H9 (cell line): ENCODE results near the gene MAP4K1. TPM values are rescaled to one million over a fixed set of nuclear protein-coding genes. Genes with fewer than 3 reads are reported as not detected.

Experiments used
- DNase-seq: peaks from one replicate; pipeline ENCODE4 v3.0.0-alpha.2; 2017
- H2AFZ ChIP-seq: one replicate; pipeline ENCODE4 v1.6.1; 2013; ENCODE audit warnings: mild to moderate bottlenecking, low read length, control low read depth, moderate library complexity
- H2AK5ac ChIP-seq: 2 replicates; pipeline ENCODE4 v1.6.1; 2013; ENCODE audit warnings: low read length, control low read depth, mixed read lengths; ENCODE audit not compliant: insufficient read length
- H2BK120ac ChIP-seq: one replicate; pipeline ENCODE4 v1.6.1; 2013; ENCODE audit warnings: low read depth, mild to moderate bottlenecking, low read length, control low read depth, inconsistent platforms; ENCODE audit not compliant: poor library complexity, severe bottlenecking
- H2BK12ac ChIP-seq: 2 replicates; pipeline ENCODE4 v1.6.1; 2013; ENCODE audit warnings: low read length, control low read depth, mixed read lengths, low read depth; ENCODE audit not compliant: insufficient read length
- H2BK15ac ChIP-seq: 2 replicates; pipeline ENCODE4 v1.6.1; 2013; ENCODE audit warnings: low read depth, low read length, control low read depth
- H2BK20ac ChIP-seq: one replicate; pipeline ENCODE4 v1.6.1; 2013; ENCODE audit warnings: low read depth, mild to moderate bottlenecking, low read length, control low read depth, inconsistent platforms; ENCODE audit not compliant: poor library complexity, severe bottlenecking
- H2BK5ac ChIP-seq: 2 replicates; pipeline ENCODE4 v1.6.1; 2013; ENCODE audit warnings: low read length, control low read depth, mixed read lengths; ENCODE audit not compliant: insufficient read length
- H3K14ac ChIP-seq: 2 replicates; pipeline ENCODE4 v1.6.1; 2013; ENCODE audit warnings: low read length, control low read depth; ENCODE audit not compliant: insufficient read depth
- H3K18ac ChIP-seq: 2 replicates; pipeline ENCODE4 v1.6.1; 2013; ENCODE audit warnings: low read depth, mild to moderate bottlenecking, mixed read lengths, low read length, control low read depth; ENCODE audit not compliant: insufficient read length
- H3K23ac ChIP-seq: 2 replicates; pipeline ENCODE4 v1.6.1; 2013; ENCODE audit warnings: low read length, control low read depth, mixed read lengths, low read depth; ENCODE audit not compliant: insufficient read length
- H3K23me2 ChIP-seq: 2 replicates; pipeline ENCODE4 v1.6.1; 2013; ENCODE audit warnings: low read depth, mild to moderate bottlenecking, mixed read lengths, low read length, control low read depth; ENCODE audit not compliant: insufficient read length, poor library complexity, severe bottlenecking
- H3K27ac ChIP-seq: 2 replicates; pipeline ENCODE4 v1.5.1; 2013; ENCODE audit warnings: low read length, control low read depth, mixed read lengths, low read depth; ENCODE audit not compliant: insufficient read length
- H3K27me3 ChIP-seq: 2 replicates; pipeline ENCODE4 v1.6.1; 2013; ENCODE audit warnings: low read length, control low read depth, inconsistent platforms; ENCODE audit not compliant: insufficient read depth
- H3K4ac ChIP-seq: 2 replicates; pipeline ENCODE4 v1.6.1; 2013; ENCODE audit warnings: low read depth, mild to moderate bottlenecking, control low read depth, inconsistent platforms, low read length, moderate library complexity
- H3K4me1 ChIP-seq: 2 replicates; pipeline ENCODE4 v1.6.1; 2013; ENCODE audit warnings: low read length, control low read depth, inconsistent platforms; ENCODE audit not compliant: insufficient read depth
- H3K4me2 ChIP-seq: 2 replicates; pipeline ENCODE4 v1.6.1; 2013; ENCODE audit warnings: low read length, control low read depth, mixed read lengths; ENCODE audit not compliant: insufficient read length, insufficient read depth
- H3K56ac ChIP-seq: 2 replicates; pipeline ENCODE4 v1.6.1; 2013; ENCODE audit warnings: low read depth, mild to moderate bottlenecking, mixed read lengths, low read length, control low read depth; ENCODE audit not compliant: insufficient read length
- H3K79me1 ChIP-seq: 2 replicates; pipeline ENCODE4 v1.6.1; 2013; ENCODE audit warnings: low read depth, mild to moderate bottlenecking, moderate library complexity, low read length, control low read depth, inconsistent platforms; ENCODE audit not compliant: insufficient read depth, poor library complexity, severe bottlenecking
- H3K79me2 ChIP-seq: 2 replicates; pipeline ENCODE4 v1.6.1; 2013; ENCODE audit warnings: low read length, control low read depth, inconsistent platforms; ENCODE audit not compliant: insufficient read depth
- H3K9ac ChIP-seq: 2 replicates; pipeline ENCODE4 v1.6.1; 2013; ENCODE audit warnings: low read length, control low read depth, mixed read lengths; ENCODE audit not compliant: insufficient read length; ENCODE audit errors: extremely low read depth
- H3K9me3 ChIP-seq: one replicate; pipeline ENCODE4 v1.6.1; 2013; ENCODE audit warnings: low read depth, low read length, inconsistent platforms; ENCODE audit not compliant: control insufficient read depth
- H3T11ph ChIP-seq: one replicate; pipeline ENCODE4 v1.6.1; 2013; ENCODE audit warnings: mild to moderate bottlenecking, low read length, control low read depth, inconsistent platforms
- H4K20me1 ChIP-seq: one replicate; pipeline ENCODE4 v1.6.1; 2013; ENCODE audit not compliant: control insufficient read depth, insufficient read length, insufficient read depth
- H4K5ac ChIP-seq: 2 replicates; pipeline ENCODE4 v1.6.1; 2013; ENCODE audit warnings: low read depth, mild to moderate bottlenecking, mixed read lengths, low read length, control low read depth; ENCODE audit not compliant: insufficient read length
- H4K8ac ChIP-seq: replicated peaks from 2 replicates; pipeline ENCODE4 v1.6.1; 2013; ENCODE audit warnings: low read length, control low read depth, mixed read lengths, low read depth; ENCODE audit not compliant: insufficient read length
- H4K91ac ChIP-seq: 2 replicates; pipeline ENCODE4 v1.6.1; 2013; ENCODE audit warnings: low read depth, mild to moderate bottlenecking, moderate library complexity, mixed read lengths, low read length, control low read depth; ENCODE audit not compliant: insufficient read length
- H3K27ac Mint-ChIP-seq, 3 experiments: 2 replicates in 2 of 3; 3 replicates in 1 of 3; pipeline ENCODE4 v1.8.0; 2020 to 2021; ENCODE audit warnings: mixed read lengths in 3 of 3, mild to moderate bottlenecking in 1 of 3, moderate library complexity in 1 of 3
- H3K27me3 Mint-ChIP-seq: 2 replicates; pipeline ENCODE4 v1.8.0; 2021; ENCODE audit warnings: low read depth, mild to moderate bottlenecking, moderate library complexity, mixed read lengths
- H3K36me3 Mint-ChIP-seq, 3 experiments: 2 replicates in 2 of 3; 3 replicates in 1 of 3; pipeline ENCODE4 v1.8.0; 2020 to 2021; ENCODE audit warnings: low read depth in 3 of 3, mixed read lengths in 3 of 3; ENCODE audit not compliant: insufficient read depth in 1 of 3
- H3K4me1 Mint-ChIP-seq, 2 experiments: 2 replicates each; pipeline ENCODE4 v1.8.0; 2020; ENCODE audit warnings: mixed read lengths in 2 of 2
- H3K4me3 Mint-ChIP-seq, 2 experiments: 2 replicates in 1 of 2; 3 replicates in 1 of 2; pipeline ENCODE4 v1.8.0; 2020 to 2021; ENCODE audit warnings: mild to moderate bottlenecking in 2 of 2, mixed read lengths in 2 of 2, moderate library complexity in 1 of 2
- H3K9me3 Mint-ChIP-seq, 2 experiments: 2 replicates in 1 of 2; 3 replicates in 1 of 2; pipeline ENCODE4 v1.8.0; 2020; ENCODE audit warnings: mild to moderate bottlenecking in 2 of 2, mixed read lengths in 2 of 2, moderate library complexity in 1 of 2
- CTCF ChIP-seq: fragments of 200-600 bp; sonication (generic); conservative IDR thresholded peaks from 3 replicates; pipeline ENCODE4 v1.8.0; 2021; ENCODE audit warnings: antibody characterized with exemption, mild to moderate bottlenecking
- WGBS: extraction: QIAGEN DNeasy Blood & Tissue Kit; methylation state at CpG from one replicate; pipeline ENCODE4 v1.1.7; 2013; ENCODE audit warnings: missing lambda C conversion rate, low lambda C conversion rate, mixed read lengths; ENCODE audit not compliant: insufficient read length; ENCODE audit errors: extremely low coverage; 5-methylcytosine and 5-hydroxymethylcytosine counted together
- total RNA-seq: library from RNA; stranded (reverse); gene quantifications from 2 replicates; pipeline ENCODE4 v1.2.1, GENCODE V29; 2021

MAP4K1 gene
- total RNA-seq, 1 experiment from 2014 or later: 31.1 TPM

GRCh38 chr19:38661136-38661535, 43.4 kb upstream of the MAP4K1 start:
- WGBS: no CpG with 5 or more reads among the region's 7 CpGs
- Histone ChIP-seq H2AFZ (no peak overlapping the region), H3T11ph (no peak overlapping the region), H3K9ac (no peak overlapping the region), H3K4me2 (no peak overlapping the region), H4K20me1 (no peaks in the 10 kb centered on the region), H4K8ac (no peak overlapping the region), H3K56ac (no peak overlapping the region), H3K27me3 (no peaks in the 10 kb centered on the region), H2BK120ac (no peak overlapping the region), H2AK5ac (no peak overlapping the region), H2BK15ac (no peak overlapping the region), H3K4me1 (peaks cover 38% of the 10 kb centered on the region), H3K23ac (no peak overlapping the region), H3K14ac (no peak overlapping the region), H3K79me2 (peaks cover 52% of the 10 kb centered on the region), H2BK5ac (no peak overlapping the region), H3K79me1 (peaks cover under 1% of the 10 kb centered on the region), H2BK12ac (no peak overlapping the region), H2BK20ac (no peak overlapping the region), H3K27ac (no peak overlapping the region), H3K9me3 (no peaks in the 10 kb centered on the region), H3K4ac (no peak overlapping the region), H4K5ac (no peak overlapping the region), H3K18ac (no peak overlapping the region), H3K23me2 (no peaks in the 10 kb centered on the region), H4K91ac (no peak overlapping the region)
- H3K27me3 Mint-ChIP-seq: no peaks in the 10 kb centered on the region
- H3K27ac Mint-ChIP-seq: peak overlapping the region in 1 of 3 experiments; percentile 66; a peak in 2 of 7 replicates
- peaks cover 12 to 18% (median 15%) of the 10 kb centered on the region in 3 experiments; a peak in 6 of 7 replicates for H3K36me3 Mint-ChIP-seq
- peaks cover 75 to 80% of the 10 kb centered on the region in 2 experiments for H3K4me1 Mint-ChIP-seq
- H3K4me3 Mint-ChIP-seq: no peak overlapping the region
- no peak for TF ChIP-seq CTCF
- no peak for DNase-seq
- H3K9me3 Mint-ChIP-seq: no peaks in the 10 kb centered on the region
